Caco-2 (cell line): ENCODE measurements around the gene PKMYT1. TPM values are rescaled to one million over a fixed set of nuclear protein-coding genes. Genes with fewer than 3 reads are reported as not detected.
A peak's percentile ranks its signal among the peaks of the same experiment; 100 is the strongest.

Experiments used
- BruUV-seq: library from RNA; stranded (reverse); fragments of 400-500 nt; replicated peaks from 2 replicates; lab custom pipeline; 2021; lab: Mats Ljungman, UMichigan
- CTCF ChIA-PET: fragments of 300-600 bp; sonication (Branson Sonifier 250); formaldehyde crosslinking; loops from one replicate; lab custom pipeline; 2022; ENCODE audit warnings: antibody characterized with exemption; lab: Charles Lee
- POLR2A ChIA-PET: fragments of 300-600 bp; sonication (Branson Sonifier 250); formaldehyde crosslinking; loops from one replicate; lab custom pipeline; 2022; ENCODE audit warnings: antibody characterized with exemption; lab: Charles Lee
- DNase-seq, 2 experiments: peaks; one replicate each; pipeline versions ENCODE4 v3.0.0 to v3.0.0-alpha.2; 2020 to 2022
- H3K27me3 ChIP-seq: replicated peaks from 2 replicates; pipeline ENCODE4 v1.6.0; 2011; ENCODE audit warnings: low read length; ENCODE audit not compliant: control insufficient read depth, insufficient read depth
- H3K36me3 ChIP-seq: 2 replicates; pipeline ENCODE4 v1.5.1; 2011; ENCODE audit warnings: low read length; ENCODE audit not compliant: control insufficient read depth, insufficient read depth
- H3K4me1 ChIP-seq: fragments of 250-450 bp; sonication (Bioruptor Pico); 2 replicates; pipeline ENCODE4 v1.5.1; 2020; ENCODE audit warnings: mild to moderate bottlenecking
- H3K4me3 ChIP-seq: 2 replicates; pipeline ENCODE4 v1.5.1; 2011; ENCODE audit warnings: low read depth, mild to moderate bottlenecking, control low read depth, low read length
- H3K9me3 ChIP-seq: fragments of 250-450 bp; sonication (Bioruptor Pico); 2 replicates; pipeline ENCODE4 v1.5.1; 2020; ENCODE audit warnings: mild to moderate bottlenecking, moderate library complexity
- H3K27ac Mint-ChIP-seq: one replicate; pipeline ENCODE4 v1.8.0; 2022; ENCODE audit warnings: mixed read lengths; ENCODE audit not compliant: unreplicated experiment
- H3K27me3 Mint-ChIP-seq: one replicate; pipeline ENCODE4 v1.8.0; 2022; ENCODE audit warnings: mixed read lengths; ENCODE audit not compliant: insufficient read depth, unreplicated experiment
- H3K36me3 Mint-ChIP-seq: one replicate; pipeline ENCODE4 v1.8.0; 2022; ENCODE audit warnings: mild to moderate bottlenecking, mixed read lengths; ENCODE audit not compliant: insufficient read depth, unreplicated experiment
- H3K4me1 Mint-ChIP-seq: one replicate; pipeline ENCODE4 v1.8.0; 2022; ENCODE audit warnings: low read depth, mixed read lengths; ENCODE audit not compliant: unreplicated experiment
- H3K4me3 Mint-ChIP-seq: one replicate; pipeline ENCODE4 v1.8.0; 2022; ENCODE audit warnings: mild to moderate bottlenecking, moderate library complexity, mixed read lengths; ENCODE audit not compliant: unreplicated experiment
- H3K9me3 Mint-ChIP-seq: one replicate; pipeline ENCODE4 v1.8.0; 2022; ENCODE audit warnings: mixed read lengths; ENCODE audit not compliant: unreplicated experiment
- intact Hi-C: fragments of 100-400 bp; cut with micrococcal nuclease; formaldehyde crosslinking; loops from one replicate; pipeline ENCODE4 v1.10.0; 2022; ENCODE audit not compliant: unreplicated experiment
- total RNA-seq: library from RNA; stranded (reverse); gene quantifications from 2 replicates; pipeline ENCODE4 v1.2.3, GENCODE V29; 2022
- TF ChIP-seq, protein P1 (sequence below), 2 experiments: fragments of 200-600 bp in 1 of 2; IDR thresholded peaks; 1 replicate in 1 of 2; 2 replicates in 1 of 2; pipeline versions ENCODE4 v1.5.1 to v1.8.0; 2011 to 2022; ENCODE audit warnings: antibody characterized with exemption in 1 of 2, control low read depth in 1 of 2, inconsistent platforms in 1 of 2, low read depth in 1 of 2, low read length in 1 of 2, mild to moderate bottlenecking in 1 of 2, moderate library complexity in 1 of 2; ENCODE audit not compliant: insufficient read depth in 1 of 2, severe bottlenecking in 1 of 2, unreplicated experiment in 1 of 2

The PKMYT1 gene
- total RNA-seq, 1 experiment from 2014 or later: 73.7 TPM

DNA sequence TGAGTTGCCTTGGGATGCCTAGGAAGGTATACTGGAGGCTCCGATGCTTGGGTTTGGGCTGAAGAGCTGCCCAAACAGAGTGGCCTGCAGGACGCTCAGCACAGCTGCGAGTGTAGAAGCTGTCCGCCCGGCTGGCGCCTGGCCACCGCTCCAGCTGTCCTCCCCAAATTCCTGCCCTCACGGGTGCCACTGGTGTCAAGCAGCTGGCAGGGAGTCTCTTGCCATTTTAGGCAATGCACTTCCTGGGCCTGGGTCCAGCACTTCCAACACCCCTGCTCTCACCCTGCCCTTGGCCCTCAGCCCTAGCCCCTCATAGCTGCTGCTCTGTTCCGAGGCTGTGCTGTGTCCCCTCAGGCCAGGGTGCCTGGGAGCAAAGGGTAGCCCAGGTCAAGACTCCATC lies 5.2 kb upstream of the PKMYT1 start:
- Mint-ChIP-seq H3K36me3 (peaks cover 10% of the 10 kb centered on the region), H3K27me3 (no peaks in the 10 kb centered on the region), H3K4me3 (no peak overlapping the region), H3K27ac (no peak overlapping the region), H3K9me3 (no peaks in the 10 kb centered on the region), H3K4me1 (no peaks in the 10 kb centered on the region)
- Histone ChIP-seq H3K9me3 (no peaks in the 10 kb centered on the region), H3K36me3 (no peaks in the 10 kb centered on the region), H3K4me3 (no peak overlapping the region), H3K4me1 (peaks cover 11% of the 10 kb centered on the region), H3K27me3 (no peaks in the 10 kb centered on the region)
- DNase-seq: no peak
- ChIA-PET CTCF (no interaction called here), POLR2A (interaction anchor here (0.6 kb wide), 1 partner anchor 9 kb away, joined by 3 read pairs; no protein-coding TSS in a partner anchor)
- TF ChIP-seq, protein P1, sequence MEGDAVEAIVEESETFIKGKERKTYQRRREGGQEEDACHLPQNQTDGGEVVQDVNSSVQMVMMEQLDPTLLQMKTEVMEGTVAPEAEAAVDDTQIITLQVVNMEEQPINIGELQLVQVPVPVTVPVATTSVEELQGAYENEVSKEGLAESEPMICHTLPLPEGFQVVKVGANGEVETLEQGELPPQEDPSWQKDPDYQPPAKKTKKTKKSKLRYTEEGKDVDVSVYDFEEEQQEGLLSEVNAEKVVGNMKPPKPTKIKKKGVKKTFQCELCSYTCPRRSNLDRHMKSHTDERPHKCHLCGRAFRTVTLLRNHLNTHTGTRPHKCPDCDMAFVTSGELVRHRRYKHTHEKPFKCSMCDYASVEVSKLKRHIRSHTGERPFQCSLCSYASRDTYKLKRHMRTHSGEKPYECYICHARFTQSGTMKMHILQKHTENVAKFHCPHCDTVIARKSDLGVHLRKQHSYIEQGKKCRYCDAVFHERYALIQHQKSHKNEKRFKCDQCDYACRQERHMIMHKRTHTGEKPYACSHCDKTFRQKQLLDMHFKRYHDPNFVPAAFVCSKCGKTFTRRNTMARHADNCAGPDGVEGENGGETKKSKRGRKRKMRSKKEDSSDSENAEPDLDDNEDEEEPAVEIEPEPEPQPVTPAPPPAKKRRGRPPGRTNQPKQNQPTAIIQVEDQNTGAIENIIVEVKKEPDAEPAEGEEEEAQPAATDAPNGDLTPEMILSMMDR (IDR thresholded peaks at IDR 0.05; ENCODE audit: insufficient read depth in 1 of 2, low read depth in 1 of 2, low read length in 1 of 2, severe bottlenecking in 1 of 2, unreplicated experiment in 1 of 2): no peak
- BruUV-seq: no TSS peak
- intact Hi-C loops: no loop called here

GRCh38 chr16:2983706-2984136 lies 3.5 kb upstream of the PKMYT1 start:
- CTCF ChIA-PET: no interaction called here
- no peaks in the 10 kb centered on the region for H3K27me3 ChIP-seq
- peak overlapping the region; percentile 57 for H3K4me3 Mint-ChIP-seq
- H3K4me3 ChIP-seq: peak overlapping the region; percentile 11; the same call in 1 of the 2 replicates
- H3K4me1 ChIP-seq: peaks cover 16% of the 10 kb centered on the region
- H3K27me3 Mint-ChIP-seq: no peaks in the 10 kb centered on the region
- no peak overlapping the region for H3K27ac Mint-ChIP-seq
- no peaks in the 10 kb centered on the region for H3K36me3 ChIP-seq
- intact Hi-C loops: no loop called here
- no peaks in the 10 kb centered on the region for H3K9me3 ChIP-seq
- peaks cover 12% of the 10 kb centered on the region for H3K36me3 Mint-ChIP-seq
- no peaks in the 10 kb centered on the region for H3K4me1 Mint-ChIP-seq
- no peaks in the 10 kb centered on the region for H3K9me3 Mint-ChIP-seq
- POLR2A ChIA-PET: no interaction called here
- TF ChIP-seq, protein P1 (IDR thresholded peaks at IDR 0.05; ENCODE audit: insufficient read depth in 1 of 2, low read depth in 1 of 2, low read length in 1 of 2, severe bottlenecking in 1 of 2, unreplicated experiment in 1 of 2): peak; percentile 56 to 95
- DNase-seq: peak; percentile 79 to 86
- no TSS peak for BruUV-seq

GRCh38 chr16:2982402-2982801 lies 2.2 kb upstream of the PKMYT1 start:
- DNase-seq: no peak
- Mint-ChIP-seq H3K4me3 (no peak overlapping the region), H3K4me1 (no peaks in the 10 kb centered on the region), H3K27me3 (no peaks in the 10 kb centered on the region), H3K27ac (peak overlapping the region; percentile 21), H3K9me3 (no peaks in the 10 kb centered on the region), H3K36me3 (peaks cover 12% of the 10 kb centered on the region)
- ChIA-PET POLR2A (no interaction called here), CTCF (no interaction called here)
- BruUV-seq: no TSS peak
- TF ChIP-seq, protein P1 (IDR thresholded peaks at IDR 0.05; ENCODE audit: insufficient read depth in 1 of 2, low read depth in 1 of 2, low read length in 1 of 2, severe bottlenecking in 1 of 2, unreplicated experiment in 1 of 2): no peak
- H3K4me3 ChIP-seq: no peak overlapping the region
- peaks cover 16% of the 10 kb centered on the region for H3K4me1 ChIP-seq
- no peaks in the 10 kb centered on the region for H3K9me3 ChIP-seq
- intact Hi-C loops: no loop called here
- H3K36me3 ChIP-seq: no peaks in the 10 kb centered on the region
- H3K27me3 ChIP-seq: no peaks in the 10 kb centered on the region
